ENCODE data around the gene NFKB2. TPM values are rescaled to one million over a fixed set of nuclear protein-coding genes. Genes with fewer than 3 reads are reported as not detected.

Gene NFKB2
- total RNA-seq, 3 donors from 2014 or later: 26.9 to 72.2 (median 29.0) TPM

DNA sequence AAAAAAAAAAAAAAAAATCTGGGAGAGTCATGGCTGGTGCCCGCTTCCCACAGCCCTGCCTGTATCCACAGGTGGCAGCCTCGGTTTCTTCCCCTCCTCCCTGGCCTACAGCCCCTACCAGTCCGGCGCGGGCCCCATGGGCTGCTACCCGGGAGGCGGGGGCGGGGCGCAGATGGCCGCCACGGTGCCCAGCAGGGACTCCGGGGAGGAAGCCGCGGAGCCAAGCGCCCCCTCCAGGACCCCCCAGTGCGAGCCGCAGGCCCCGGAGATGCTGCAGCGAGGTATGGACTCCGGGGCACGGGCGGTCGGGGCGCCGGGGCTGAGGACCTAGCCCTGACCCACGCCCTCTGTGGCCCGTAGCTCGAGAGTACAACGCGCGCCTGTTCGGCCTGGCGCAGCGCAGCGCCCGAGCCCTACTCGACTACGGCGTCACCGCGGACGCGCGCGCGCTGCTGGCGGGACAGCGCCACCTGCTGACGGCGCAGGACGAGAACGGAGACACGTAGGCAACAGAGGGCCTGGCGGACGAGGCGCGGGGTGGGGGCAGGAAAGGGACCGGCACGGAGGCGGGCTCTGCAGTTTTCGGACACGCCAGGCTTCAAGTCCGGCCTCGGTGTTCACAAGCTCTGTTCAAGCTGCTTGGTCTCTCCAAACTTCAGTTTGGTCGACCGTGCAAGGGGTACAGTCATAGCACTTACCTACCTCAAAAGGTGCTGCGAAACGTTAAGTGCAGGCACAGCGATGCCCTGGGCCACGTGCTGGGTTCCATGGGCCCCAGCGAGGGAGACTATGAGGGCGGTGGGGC, 3.9 kb downstream of the NFKB2 start:
- peaks cover 17% of the 10 kb centered on the region for H3K4me1 ChIP-seq (ENCODE audit: low read depth)
- DNase-seq: peak; percentile 92 to 94 (median 93)
- no peaks in the 10 kb centered on the region for H3K36me3 ChIP-seq (ENCODE audit: low read depth)
- TF ChIP-seq, protein P1, sequence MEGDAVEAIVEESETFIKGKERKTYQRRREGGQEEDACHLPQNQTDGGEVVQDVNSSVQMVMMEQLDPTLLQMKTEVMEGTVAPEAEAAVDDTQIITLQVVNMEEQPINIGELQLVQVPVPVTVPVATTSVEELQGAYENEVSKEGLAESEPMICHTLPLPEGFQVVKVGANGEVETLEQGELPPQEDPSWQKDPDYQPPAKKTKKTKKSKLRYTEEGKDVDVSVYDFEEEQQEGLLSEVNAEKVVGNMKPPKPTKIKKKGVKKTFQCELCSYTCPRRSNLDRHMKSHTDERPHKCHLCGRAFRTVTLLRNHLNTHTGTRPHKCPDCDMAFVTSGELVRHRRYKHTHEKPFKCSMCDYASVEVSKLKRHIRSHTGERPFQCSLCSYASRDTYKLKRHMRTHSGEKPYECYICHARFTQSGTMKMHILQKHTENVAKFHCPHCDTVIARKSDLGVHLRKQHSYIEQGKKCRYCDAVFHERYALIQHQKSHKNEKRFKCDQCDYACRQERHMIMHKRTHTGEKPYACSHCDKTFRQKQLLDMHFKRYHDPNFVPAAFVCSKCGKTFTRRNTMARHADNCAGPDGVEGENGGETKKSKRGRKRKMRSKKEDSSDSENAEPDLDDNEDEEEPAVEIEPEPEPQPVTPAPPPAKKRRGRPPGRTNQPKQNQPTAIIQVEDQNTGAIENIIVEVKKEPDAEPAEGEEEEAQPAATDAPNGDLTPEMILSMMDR (IDR thresholded peaks at IDR 0.05): peak; percentile 96
- H3K9me3 ChIP-seq: no peaks in the 10 kb centered on the region
- H3K4me3 ChIP-seq: peak overlapping the region; percentile 20
- ATAC-seq: peak; percentile 84
- intact Hi-C loops (cut with DNase I, micrococcal nuclease): no loop called here

- DNase-seq (peak in 2 of 3 donors; percentile 44 to 60), ATAC-seq (no peak)
- H3K4me3 ChIP-seq: no peak overlapping the region
- TF ChIP-seq, protein P1 (IDR thresholded peaks at IDR 0.05): no peak
- H3K36me3 ChIP-seq (ENCODE audit: low read depth): no peaks in the 10 kb centered on the region
- intact Hi-C loops (cut with DNase I, micrococcal nuclease): no loop called here
- H3K9me3 ChIP-seq: no peaks in the 10 kb centered on the region
- peaks cover 17% of the 10 kb centered on the region for H3K4me1 ChIP-seq (ENCODE audit: low read depth)
Observed at GRCh38 chr10:102400076-102400475, 4.6 kb downstream of the NFKB2 start.

DNA sequence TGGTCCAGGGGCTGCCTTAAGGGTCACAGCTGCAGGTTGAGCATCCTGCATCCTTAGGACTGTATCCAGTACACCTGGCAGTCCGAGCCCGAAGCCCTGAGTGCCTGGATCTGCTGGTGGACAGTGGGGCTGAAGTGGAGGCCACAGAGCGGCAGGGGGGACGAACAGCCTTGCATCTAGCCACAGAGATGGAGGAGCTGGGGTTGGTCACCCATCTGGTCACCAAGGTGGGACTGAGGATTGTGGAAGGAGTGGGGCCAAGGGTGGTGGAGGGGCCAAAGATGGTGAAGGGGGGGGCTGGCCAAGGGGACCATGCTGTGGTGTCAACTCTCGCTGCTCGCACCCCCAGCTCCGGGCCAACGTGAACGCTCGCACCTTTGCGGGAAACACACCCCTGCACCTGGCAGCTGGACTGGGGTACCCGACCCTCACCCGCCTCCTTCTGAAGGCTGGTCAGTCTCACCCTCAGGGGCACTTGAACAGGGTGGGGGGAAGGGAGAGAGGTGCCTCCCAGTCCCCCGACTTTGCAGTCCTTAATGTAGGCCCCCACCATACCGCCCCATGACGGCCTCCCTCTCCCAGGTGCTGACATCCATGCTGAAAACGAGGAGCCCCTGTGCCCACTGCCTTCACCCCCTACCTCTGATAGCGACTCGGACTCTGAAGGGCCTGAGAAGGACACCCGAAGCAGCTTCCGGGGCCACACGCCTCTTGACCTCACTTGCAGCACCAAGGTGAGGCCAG, 5.3 kb downstream of the NFKB2 start:
- ATAC-seq (no peak), DNase-seq (peak in 1 of 3 donors; percentile 55)
- no peaks in the 10 kb centered on the region for H3K36me3 ChIP-seq (ENCODE audit: low read depth)
- H3K9me3 ChIP-seq: no peaks in the 10 kb centered on the region
- TF ChIP-seq, protein P1 (IDR thresholded peaks at IDR 0.05): no peak
- no peak overlapping the region for H3K4me3 ChIP-seq
- intact Hi-C loops (cut with DNase I, micrococcal nuclease): no loop called here
- peaks cover 17% of the 10 kb centered on the region for H3K4me1 ChIP-seq (ENCODE audit: low read depth)

DNA sequence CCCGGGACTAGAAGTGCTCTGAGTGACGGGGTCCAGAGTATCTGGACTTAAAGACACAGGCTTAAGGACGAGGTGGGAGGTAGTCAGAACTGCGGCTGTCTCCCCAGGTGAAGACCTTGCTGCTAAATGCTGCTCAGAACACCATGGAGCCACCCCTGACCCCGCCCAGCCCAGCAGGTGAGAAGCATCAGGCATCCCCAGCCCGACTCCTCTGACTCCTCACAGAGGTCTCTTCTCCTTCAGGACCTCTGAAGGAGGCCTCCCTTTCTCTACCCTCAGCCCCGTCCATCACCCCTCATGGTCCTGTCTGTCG, 5.8 kb downstream of the NFKB2 start:
- peaks cover 12% of the 10 kb centered on the region for H3K4me1 ChIP-seq (ENCODE audit: low read depth)
- TF ChIP-seq, protein P1 (IDR thresholded peaks at IDR 0.05): no peak
- no peak for DNase-seq
- no peaks in the 10 kb centered on the region for H3K36me3 ChIP-seq (ENCODE audit: low read depth)
- no peaks in the 10 kb centered on the region for H3K9me3 ChIP-seq
- ATAC-seq: no peak
- H3K4me3 ChIP-seq: no peak overlapping the region
- intact Hi-C loops (cut with DNase I, micrococcal nuclease): no loop called here

GRCh38 chr10:102401735-102402511, 6.4 kb downstream of the NFKB2 start:
- no peak for ATAC-seq
- Histone ChIP-seq H3K36me3 (ENCODE audit: low read depth) (no peaks in the 10 kb centered on the region), H3K4me3 (no peak overlapping the region), H3K9me3 (no peaks in the 10 kb centered on the region), H3K4me1 (ENCODE audit: low read depth) (peaks cover 8% of the 10 kb centered on the region)
- intact Hi-C loops (cut with DNase I, micrococcal nuclease): no loop called here
- TF ChIP-seq, protein P1 (IDR thresholded peaks at IDR 0.05): no peak
- peak in 1 of 3 donors; percentile 49 for DNase-seq

All from mucosa of descending colon (tissue), 3 donors.